ENCODE measurements around the gene TSPO.

GRCh38 chr22:43203471-43203981 lies 52.2 kb downstream of the TSPO start:
- TF ChIP-seq CTCF (IDR thresholded peaks at IDR 0.05; ENCODE audit: low read length) = no peak
- TF ChIP-seq EZH2 (optimal IDR thresholded peaks at IDR 0.05; ENCODE audit: low read depth, low read length) = no peak
- TF ChIP-seq EZH2phosphoT487 (IDR thresholded peaks at IDR 0.05; ENCODE audit: low read length) = no peak
